Pons (tissue), 1 donor: Measurements from ENCODE around the gene SERPINE2.
A peak's percentile ranks its signal among the peaks of the same experiment; 100 is the strongest.

Experiments
- DNase-seq: peaks from one replicate; pipeline ENCODE4 v3.0.0-alpha.2; 2016; ENCODE audit warnings: low spot score

Gene SERPINE2

DNA sequence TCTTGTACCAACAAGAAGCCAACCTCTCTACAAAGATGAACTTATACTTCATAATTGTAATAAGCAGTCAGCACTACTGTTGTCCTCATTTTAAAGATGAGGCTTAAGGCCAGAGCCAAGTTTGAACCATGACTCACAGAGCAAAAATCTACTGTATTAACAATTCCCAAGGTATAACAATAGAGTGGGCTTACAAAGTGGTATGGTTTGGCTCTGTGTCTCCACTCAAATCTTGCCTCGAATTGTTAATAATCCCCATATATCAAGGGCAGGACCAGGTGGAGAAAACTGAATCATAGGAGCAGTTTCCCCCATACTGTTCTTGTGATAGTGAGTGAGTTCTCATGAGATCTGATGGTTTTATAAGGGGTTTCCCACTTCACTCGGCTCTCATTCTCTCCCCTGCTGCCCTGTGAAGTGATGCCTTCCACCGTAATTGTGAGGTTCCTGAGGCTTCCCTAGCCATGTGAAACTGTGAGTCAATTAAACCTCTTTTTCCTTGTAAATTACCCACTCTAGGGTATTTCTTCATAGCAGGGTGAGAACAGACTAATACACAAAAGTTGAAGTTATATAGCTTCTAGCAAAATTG is 62.4 kb downstream of the SERPINE2 start:
- DNase-seq, result no peak

DNA sequence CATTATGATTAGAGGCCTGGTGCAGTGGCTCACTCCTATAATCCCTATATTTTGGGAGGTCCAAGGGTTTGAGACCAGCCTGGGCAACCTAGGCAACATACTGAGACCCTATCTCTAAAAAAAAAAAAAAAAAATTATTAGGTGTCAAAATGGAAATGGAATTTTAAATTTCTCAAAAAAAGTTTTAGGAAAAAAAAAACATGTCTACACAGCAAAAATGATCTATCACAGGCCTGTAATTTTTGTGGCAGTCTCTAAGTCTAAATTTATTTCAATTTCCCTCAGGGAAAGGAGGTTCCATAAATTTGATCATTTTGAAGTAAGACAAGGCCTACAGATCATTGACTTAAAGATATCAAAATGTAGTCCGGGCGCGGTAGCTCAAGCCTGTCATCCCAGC is 65.5 kb downstream of the SERPINE2 start:
- no peak for DNase-seq

DNA sequence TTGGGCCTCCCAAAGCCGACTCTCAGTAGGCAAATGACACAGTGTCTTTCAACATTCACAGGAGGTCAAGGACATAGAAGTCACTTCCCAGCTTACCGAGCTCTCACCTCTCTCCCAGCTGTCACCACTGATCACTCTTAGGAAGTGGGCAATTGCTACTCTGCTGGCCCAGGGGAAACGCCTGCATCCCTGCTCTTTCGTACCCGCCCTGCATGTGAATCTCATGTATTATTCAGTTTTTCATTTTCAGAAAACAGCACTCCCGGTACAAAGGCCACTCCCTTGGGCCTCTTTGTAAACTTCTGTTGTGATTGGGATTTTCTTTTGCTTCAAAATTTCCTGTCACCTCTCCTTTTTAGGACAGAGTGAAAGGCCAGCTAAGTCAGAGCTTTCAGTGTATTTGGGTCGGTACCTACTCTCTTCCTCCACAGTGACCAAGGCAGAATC is 66.4 kb downstream of the SERPINE2 start:
- no peak for DNase-seq

DNA sequence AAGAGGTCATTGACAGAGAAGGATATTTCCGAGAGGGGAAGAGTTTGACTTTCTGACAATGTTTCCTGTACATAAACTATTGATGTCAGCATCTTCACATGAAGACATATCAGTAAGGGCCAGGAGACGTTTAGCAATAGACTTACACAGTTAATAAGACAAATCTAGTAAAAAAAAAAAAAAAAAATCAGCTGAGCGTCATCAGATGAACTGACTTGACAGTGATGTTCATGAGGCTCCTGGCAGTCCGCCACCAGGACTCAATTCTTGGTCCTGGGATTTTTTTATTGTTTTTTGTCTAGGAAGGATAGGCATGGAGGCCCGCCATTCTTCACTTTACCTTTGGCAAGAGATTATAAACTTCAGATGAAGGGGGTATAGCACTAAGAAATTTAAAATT is 67.4 kb downstream of the SERPINE2 start:
- DNase-seq, result no peak

DNA sequence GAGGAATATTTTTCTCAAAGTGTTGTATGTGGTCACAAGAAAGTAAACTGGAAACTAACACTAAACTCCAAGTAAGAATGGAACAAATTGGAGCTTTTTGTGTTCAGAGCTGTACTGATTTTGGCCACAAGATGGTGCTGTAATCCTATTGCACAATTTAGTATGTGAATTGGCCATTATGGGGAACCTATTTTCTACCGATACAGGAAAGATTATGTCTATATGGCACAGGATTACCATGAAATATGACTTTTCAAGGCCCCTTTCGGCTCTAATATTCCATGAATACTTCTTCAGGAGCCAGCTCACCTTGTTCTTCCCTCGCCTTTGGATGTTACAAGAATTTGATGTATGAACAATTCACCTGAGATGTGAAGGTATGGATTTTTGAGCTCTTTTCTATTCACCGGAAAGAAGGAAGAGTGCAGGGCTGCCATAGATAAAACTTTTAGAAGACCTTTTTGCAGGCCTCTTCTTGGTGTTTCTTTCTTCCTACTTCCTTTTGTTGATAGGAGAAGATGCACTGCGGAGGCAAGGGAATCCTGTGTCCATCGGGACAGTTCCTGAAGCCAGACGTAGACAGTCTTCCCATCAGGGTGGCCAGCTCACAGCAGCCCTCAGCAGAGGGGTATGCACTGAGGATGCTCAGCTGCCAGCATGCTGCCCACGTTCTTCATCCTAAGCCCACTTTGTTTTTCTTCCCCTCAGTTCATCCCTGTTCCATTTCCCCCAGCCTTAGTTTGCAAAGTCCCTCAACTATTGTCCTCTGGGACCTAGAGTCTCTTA is 68.5 kb downstream of the SERPINE2 start:
- DNase-seq, result peak; percentile 80

DNA sequence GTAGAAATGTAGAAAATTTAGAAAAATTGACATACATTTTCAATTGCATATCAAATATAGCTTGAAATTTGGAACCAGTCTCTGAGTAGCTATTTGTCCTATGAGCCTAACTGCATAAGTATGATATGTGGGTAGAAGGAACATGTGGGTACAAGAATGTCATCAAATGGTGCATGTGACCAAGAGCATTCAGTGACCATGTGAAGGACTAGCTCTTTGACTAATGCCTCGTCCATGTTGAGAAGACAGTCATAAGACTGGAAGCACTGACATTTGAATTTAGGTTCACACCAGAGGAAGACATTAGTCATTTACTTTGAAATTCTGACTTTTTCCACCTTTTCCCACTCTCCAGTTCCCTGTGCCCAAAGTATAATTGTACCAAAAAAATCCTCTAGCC is 69.2 kb downstream of the SERPINE2 start:
- peak; percentile 26 for DNase-seq

- DNase-seq, result no peak
Observed at GRCh38 chr2:223969315-223969714, 69.8 kb downstream of the SERPINE2 start.

- no peak for DNase-seq
Observed at GRCh38 chr2:223967981-223968380, 71.1 kb downstream of the SERPINE2 start.

DNA sequence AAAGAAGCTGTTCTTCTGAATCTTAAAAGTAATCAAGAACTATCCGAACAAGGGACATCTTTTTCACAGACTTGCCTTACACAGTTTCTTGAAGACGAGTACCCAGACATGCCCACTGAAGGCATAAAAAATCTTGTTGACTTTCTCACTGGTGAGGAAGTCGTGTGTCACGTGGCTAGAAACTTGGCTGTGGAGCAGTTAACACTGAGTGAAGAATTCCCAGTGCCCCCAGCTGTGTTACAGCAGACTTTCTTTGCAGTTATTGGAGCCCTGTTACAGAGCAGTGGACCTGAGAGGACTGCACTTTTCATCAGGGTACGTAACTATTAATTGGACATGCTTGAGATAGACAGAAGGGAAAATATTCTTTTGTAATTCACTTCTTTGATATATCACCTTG is 79.4 kb downstream of the SERPINE2 start:
- DNase-seq, result peak; percentile 77

GRCh38 chr2:223957092-223957851 is 81.8 kb downstream of the SERPINE2 start, which contains the start of gene MRPL44:
TSS of gene MRPL44 (plus strand) at chr2:223957463. CDS start at chr2:223957473, 10 bp downstream.
- peak; percentile 96 for DNase-seq

GRCh38 chr2:223956300-223956699 is 82.8 kb downstream of the SERPINE2 start:
- DNase-seq, result no peak

- DNase-seq, result no peak
Observed at GRCh38 chr2:223954401-223954800, 84.7 kb downstream of the SERPINE2 start.

DNA sequence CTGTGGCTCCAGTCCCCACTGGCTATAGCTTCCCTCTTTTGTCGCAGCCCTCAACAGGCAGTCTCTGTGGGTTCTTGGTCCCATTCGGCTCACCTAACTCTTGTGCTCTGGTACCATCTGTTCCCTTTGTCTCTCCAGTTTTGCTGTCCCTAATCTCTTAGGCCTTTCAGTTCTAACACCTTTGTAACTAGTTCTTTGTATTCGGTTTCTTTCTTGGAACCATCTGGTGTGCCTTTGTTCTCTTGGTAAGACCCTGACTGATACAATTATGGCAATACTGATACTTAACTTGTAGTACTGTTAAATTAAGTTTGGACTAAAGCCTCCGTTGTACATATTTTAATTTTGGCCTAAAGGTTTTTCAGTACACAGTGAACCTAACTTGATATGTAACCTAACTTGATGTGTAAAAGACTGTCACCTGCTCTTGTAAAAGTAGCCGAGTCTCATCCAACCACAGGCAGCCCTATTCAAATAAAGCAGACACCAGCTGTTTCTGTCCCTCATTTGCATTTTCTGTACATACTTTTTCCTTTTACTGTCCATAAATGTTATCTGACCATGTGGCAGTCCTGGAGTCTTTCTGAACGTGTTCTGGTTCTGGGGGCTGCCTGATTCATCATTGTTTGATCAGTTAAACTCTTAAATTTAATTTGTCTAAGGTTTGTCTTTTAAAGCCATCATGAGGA is 86.7 kb downstream of the SERPINE2 start:
- no peak for DNase-seq

DNA sequence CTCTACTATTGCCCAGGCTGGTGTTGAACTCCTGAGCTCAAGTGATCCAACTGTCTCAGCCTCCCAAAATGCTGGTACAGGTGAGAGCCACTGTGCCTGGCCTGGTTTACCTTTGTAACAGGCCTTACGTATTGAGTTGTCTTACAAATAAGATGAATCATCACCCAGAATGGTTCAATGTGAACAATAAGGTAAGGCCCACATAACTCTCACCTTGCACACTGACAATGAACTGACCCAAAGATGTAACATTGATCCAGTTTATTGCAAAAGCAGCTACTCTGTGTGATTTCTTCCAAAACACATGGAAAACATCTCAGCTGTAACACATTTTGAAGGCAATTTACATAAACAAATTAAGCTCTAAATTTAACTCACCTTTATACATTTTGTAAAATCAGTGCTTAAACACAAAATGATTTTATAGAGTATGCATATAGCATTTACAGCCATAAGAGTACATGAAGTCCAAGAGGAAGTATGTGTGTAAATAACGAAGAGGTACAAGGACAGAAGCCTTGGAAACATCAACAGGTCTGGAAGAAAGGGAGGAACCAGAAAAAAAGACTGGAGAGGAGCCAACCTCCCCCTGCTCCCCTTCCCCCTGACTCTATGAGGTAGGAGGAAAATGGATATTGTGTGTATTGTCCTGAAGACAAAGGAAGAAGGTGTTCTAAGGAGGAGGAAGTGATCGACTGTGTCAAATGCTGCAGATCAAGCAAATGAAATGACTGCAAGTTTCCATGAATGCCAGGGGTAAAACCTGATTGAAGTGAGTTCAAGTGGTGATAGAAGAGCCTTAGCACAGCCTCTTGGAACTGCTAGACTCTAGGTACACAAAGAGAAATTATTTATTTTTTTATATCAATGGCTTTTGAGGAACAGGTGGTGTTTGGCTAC is 88.4 kb downstream of the SERPINE2 start:
- no peak for DNase-seq

GRCh38 chr2:223949241-223949840 is 89.7 kb downstream of the SERPINE2 start:
- no peak for DNase-seq

- no peak for DNase-seq
Observed at GRCh38 chr2:223947711-223948205, 91.3 kb downstream of the SERPINE2 start.

DNA sequence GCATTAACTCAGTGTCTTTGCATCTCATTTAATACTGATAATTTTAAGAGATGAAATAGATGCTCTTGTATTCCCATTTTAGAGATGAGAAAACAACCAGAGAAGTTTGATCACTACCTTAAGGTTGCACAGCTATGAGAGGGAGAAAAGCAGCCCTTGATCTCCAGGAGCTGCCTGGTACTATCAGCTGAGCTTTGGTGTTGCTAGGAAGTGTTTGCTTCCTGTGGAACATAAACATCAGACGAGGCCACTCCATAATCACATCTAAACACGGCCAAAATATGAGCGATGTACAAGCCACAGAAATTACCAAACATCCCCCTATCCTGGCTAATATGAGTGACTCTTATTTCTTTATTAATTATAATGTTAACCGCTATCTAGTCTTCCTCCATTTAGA is 93.3 kb downstream of the SERPINE2 start:
- DNase-seq, result no peak

GRCh38 chr2:223944703-223945531 is 94.2 kb downstream of the SERPINE2 start, which contains the start of gene WDFY1:
TSS of gene WDFY1 (minus strand) at chr2:223945335. CDS start at chr2:223945284, 51 bp downstream.
- DNase-seq, result peak; percentile 84

DNA sequence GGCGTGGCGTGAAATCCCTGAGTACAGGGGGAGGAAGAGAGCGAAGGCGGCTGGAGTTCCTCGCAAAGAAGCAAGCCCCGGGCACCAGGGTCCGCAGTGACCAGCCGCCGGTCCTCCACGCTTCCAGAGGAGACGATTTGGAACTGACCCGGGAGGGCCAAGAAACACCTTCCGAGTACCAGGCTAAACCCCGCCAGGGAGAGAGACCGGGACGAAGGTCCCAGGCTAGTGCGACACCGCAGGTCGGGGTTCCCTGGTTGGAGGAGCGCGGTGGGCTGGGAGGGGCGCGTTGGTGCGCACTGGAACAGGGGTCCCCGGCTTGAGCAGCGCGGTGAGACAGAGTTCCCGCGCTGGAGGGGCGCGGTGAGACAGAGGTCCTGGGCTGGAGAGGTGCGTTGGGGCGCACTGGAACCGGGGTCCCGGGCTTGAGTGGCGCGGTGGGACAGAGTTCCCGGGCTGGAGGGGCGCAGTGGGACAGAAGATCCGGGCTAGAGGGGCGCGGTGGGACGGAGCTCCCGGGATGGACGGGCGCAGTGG is 94.9 kb downstream of the SERPINE2 start:
- DNase-seq, result no peak
